Measurements from ENCODE around the gene NR1D1. TPM values are rescaled to one million over a fixed set of nuclear protein-coding genes. Genes with fewer than 3 reads are reported as not detected.

The NR1D1 gene
- total RNA-seq, 4 donors from 2014 or later = 6.1 to 24.2 (median 14.5) TPM

- intact Hi-C loops (cut with DNase I) = no loop called here
- H3K4me3 ChIP-seq = peak overlapping the region; percentile 70 to 93 (median 74)
- H3K36me3 ChIP-seq = peaks cover 31 to 35% (median 32%) of the 10 kb centered on the region in 4 donors
- TF ChIP-seq POLR2AphosphoS5 (IDR thresholded peaks at IDR 0.05) (peak; percentile 96 to 98), EP300 (IDR thresholded peaks at IDR 0.05) (peak; percentile 87), POLR2A (IDR thresholded peaks at IDR 0.05; ENCODE audit: low read depth) (peak; percentile 93), CTCF (IDR thresholded peaks at IDR 0.05) (no peak)
- H3K4me1 ChIP-seq = peaks cover 78 to 87% (median 83%) of the 10 kb centered on the region in 4 donors
- peak overlapping the region; percentile 88 to 99 (median 94) for H3K27ac ChIP-seq (replicated peaks in 1 of 4)
- H3K27me3 ChIP-seq = no peaks in the 10 kb centered on the region
- peak; percentile 100 for DNase-seq (ENCODE audit: extremely low spot score)
- WGBS = 1% methylated on average over 17 of the region's 52 CpGs
- H3K9me3 ChIP-seq = no peaks in the 10 kb centered on the region
These were observed 1.4 kb downstream of the NR1D1 start for GRCh38 chr17:40098846-40099618.

- DNase-seq (ENCODE audit: extremely low spot score) = no peak
- H3K4me1 ChIP-seq = peaks cover 75 to 87% (median 83%) of the 10 kb centered on the region in 4 donors
These were observed 2.2 kb downstream of the NR1D1 start for GRCh38 chr17:40097931-40098845.

GRCh38 chr17:40097087-40097486, 3.3 kb downstream of the NR1D1 start:
- WGBS = 73% methylated on average over 10 of the region's 10 CpGs
- DNase-seq (ENCODE audit: extremely low spot score) = no peak
- Histone ChIP-seq H3K27me3 (no peaks in the 10 kb centered on the region), H3K36me3 (peaks cover 42 to 55% (median 47%) of the 10 kb centered on the region in 4 donors), H3K4me3 (peak overlapping the region in 3 of 4 donors; percentile 70 to 77 (median 70)), H3K4me1 (peaks cover 75 to 87% (median 83%) of the 10 kb centered on the region in 4 donors), H3K27ac (replicated peaks in 1 of 4) (peak overlapping the region; percentile 88 to 99 (median 94)), H3K9me3 (no peaks in the 10 kb centered on the region)
- no peak for TF ChIP-seq POLR2A (IDR thresholded peaks at IDR 0.05; ENCODE audit: low read depth)
- TF ChIP-seq CTCF (IDR thresholded peaks at IDR 0.05) = no peak
- intact Hi-C loops (cut with DNase I) = no loop called here

More at GRCh38 chr17:40097931-40098845, 2.2 kb downstream of the NR1D1 start:
- intact Hi-C loops (cut with DNase I) = no loop called here
- Histone ChIP-seq H3K36me3 (peaks cover 39 to 44% (median 41%) of the 10 kb centered on the region in 4 donors), H3K9me3 (no peaks in the 10 kb centered on the region), H3K4me3 (peak overlapping the region; percentile 70 to 93 (median 74)), H3K27me3 (no peaks in the 10 kb centered on the region), H3K27ac (replicated peaks in 1 of 4) (peak overlapping the region; percentile 88 to 99 (median 94))
- TF ChIP-seq POLR2AphosphoS5 (IDR thresholded peaks at IDR 0.05) (peak; percentile 74 to 92), CTCF (IDR thresholded peaks at IDR 0.05) (no peak), POLR2A (IDR thresholded peaks at IDR 0.05; ENCODE audit: low read depth) (peak; percentile 14), EP300 (IDR thresholded peaks at IDR 0.05) (peak; percentile 53)
- 27% methylated on average over 8 of the region's 9 CpGs for WGBS

GRCh38 chr17:40095944-40096791, 4.2 kb downstream of the NR1D1 start:
- 44% methylated on average over 21 of the region's 23 CpGs for WGBS
- H3K9me3 ChIP-seq = no peaks in the 10 kb centered on the region
- peaks cover 75 to 87% (median 83%) of the 10 kb centered on the region in 4 donors for H3K4me1 ChIP-seq
- intact Hi-C loops (cut with DNase I) = no loop called here
- peak overlapping the region; percentile 88 to 99 (median 94) for H3K27ac ChIP-seq (replicated peaks in 1 of 4)
- peaks cover 42 to 60% (median 52%) of the 10 kb centered on the region in 4 donors for H3K36me3 ChIP-seq
- no peaks in the 10 kb centered on the region for H3K27me3 ChIP-seq
- H3K4me3 ChIP-seq = peak overlapping the region in 3 of 4 donors; percentile 70 to 77 (median 70)
- no peak for DNase-seq (ENCODE audit: extremely low spot score)
- TF ChIP-seq CTCF (IDR thresholded peaks at IDR 0.05) (no peak), EP300 (IDR thresholded peaks at IDR 0.05) (no peak), POLR2AphosphoS5 (IDR thresholded peaks at IDR 0.05) (peak; percentile 61 to 62), POLR2A (IDR thresholded peaks at IDR 0.05; ENCODE audit: low read depth) (no peak)

All from esophagus muscularis mucosa (tissue), 4 donors.